Measurements from ENCODE around the gene MED13L.

DNA sequence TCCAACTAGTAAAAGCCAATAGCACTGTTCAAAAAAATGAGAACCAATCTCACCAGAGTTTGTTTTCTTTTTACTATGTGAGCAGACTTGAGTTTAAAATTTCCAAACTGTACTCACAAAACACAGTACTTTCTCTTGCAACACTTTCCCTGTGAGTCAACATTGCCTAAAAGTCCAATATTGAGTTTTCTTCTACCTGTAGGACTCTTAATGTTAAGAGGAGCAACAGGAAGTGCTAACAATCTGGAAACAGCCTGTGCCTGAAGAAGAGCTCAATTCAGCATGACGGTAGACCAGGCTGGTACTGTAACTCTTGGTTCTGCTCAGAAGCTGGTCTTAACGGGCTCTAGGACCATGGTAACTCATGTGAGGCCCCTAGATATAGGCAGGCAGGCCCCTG, 144.3 kb downstream of the MED13L start:
- TF ChIP-seq, protein P1, sequence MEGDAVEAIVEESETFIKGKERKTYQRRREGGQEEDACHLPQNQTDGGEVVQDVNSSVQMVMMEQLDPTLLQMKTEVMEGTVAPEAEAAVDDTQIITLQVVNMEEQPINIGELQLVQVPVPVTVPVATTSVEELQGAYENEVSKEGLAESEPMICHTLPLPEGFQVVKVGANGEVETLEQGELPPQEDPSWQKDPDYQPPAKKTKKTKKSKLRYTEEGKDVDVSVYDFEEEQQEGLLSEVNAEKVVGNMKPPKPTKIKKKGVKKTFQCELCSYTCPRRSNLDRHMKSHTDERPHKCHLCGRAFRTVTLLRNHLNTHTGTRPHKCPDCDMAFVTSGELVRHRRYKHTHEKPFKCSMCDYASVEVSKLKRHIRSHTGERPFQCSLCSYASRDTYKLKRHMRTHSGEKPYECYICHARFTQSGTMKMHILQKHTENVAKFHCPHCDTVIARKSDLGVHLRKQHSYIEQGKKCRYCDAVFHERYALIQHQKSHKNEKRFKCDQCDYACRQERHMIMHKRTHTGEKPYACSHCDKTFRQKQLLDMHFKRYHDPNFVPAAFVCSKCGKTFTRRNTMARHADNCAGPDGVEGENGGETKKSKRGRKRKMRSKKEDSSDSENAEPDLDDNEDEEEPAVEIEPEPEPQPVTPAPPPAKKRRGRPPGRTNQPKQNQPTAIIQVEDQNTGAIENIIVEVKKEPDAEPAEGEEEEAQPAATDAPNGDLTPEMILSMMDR (IDR thresholded peaks at IDR 0.05; ENCODE audit: control extremely low read depth in 1 of 3, insufficient read depth in 1 of 3, low read depth in 1 of 3, low read length in 3 of 3) = no peak
- no peak for TF ChIP-seq GABPA (IDR thresholded peaks at IDR 0.05; ENCODE audit: borderline replicate concordance, insufficient read depth, low read length)
- TF ChIP-seq SP4 (IDR thresholded peaks at IDR 0.05; ENCODE audit: low read length) = no peak
- no peak for TF ChIP-seq POLR2AphosphoS5 (IDR thresholded peaks at IDR 0.05; ENCODE audit: low read depth, low read length)
- TF ChIP-seq NRF1 (IDR thresholded peaks at IDR 0.05; ENCODE audit: low read depth, low read length) = no peak
- TF ChIP-seq MAFK (IDR thresholded peaks at IDR 0.05; ENCODE audit: low read depth, low read length) = no peak
- TF ChIP-seq, protein P2, sequence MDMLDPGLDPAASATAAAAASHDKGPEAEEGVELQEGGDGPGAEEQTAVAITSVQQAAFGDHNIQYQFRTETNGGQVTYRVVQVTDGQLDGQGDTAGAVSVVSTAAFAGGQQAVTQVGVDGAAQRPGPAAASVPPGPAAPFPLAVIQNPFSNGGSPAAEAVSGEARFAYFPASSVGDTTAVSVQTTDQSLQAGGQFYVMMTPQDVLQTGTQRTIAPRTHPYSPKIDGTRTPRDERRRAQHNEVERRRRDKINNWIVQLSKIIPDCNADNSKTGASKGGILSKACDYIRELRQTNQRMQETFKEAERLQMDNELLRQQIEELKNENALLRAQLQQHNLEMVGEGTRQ (IDR thresholded peaks at IDR 0.05; ENCODE audit: low read length) = no peak
- TF ChIP-seq, protein P3, sequence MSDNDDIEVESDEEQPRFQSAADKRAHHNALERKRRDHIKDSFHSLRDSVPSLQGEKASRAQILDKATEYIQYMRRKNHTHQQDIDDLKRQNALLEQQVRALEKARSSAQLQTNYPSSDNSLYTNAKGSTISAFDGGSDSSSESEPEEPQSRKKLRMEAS (IDR thresholded peaks at IDR 0.05) = no peak
- TF ChIP-seq EZH2 (IDR thresholded peaks at IDR 0.05; ENCODE audit: low read depth, low read length, severe bottlenecking) = no peak
- TF ChIP-seq PHF8 (conservative IDR thresholded peaks at IDR 0.05; ENCODE audit: low read depth, low read length) = no peak
- no peak for TF ChIP-seq RNF2 (IDR thresholded peaks at IDR 0.05; ENCODE audit: borderline replicate concordance, low read depth, low read length, missing control alignments, poor library complexity, severe bottlenecking)
